Esophagus mucosa (tissue), 1 donor: Measurements from ENCODE around the gene PPIL6. TPM values are rescaled to one million over a fixed set of nuclear protein-coding genes. Genes with fewer than 3 reads are reported as not detected.

Experiments used
- ATAC-seq: fragments of 200-7000 bp; cut with Tn5 transposase; one replicate; pipeline ENCODE4 v1.9.1; 2020
- total RNA-seq: library from RNA; stranded (reverse); gene quantifications from one replicate; pipeline ENCODE4 v1.2.4, GENCODE V29; 2023
- donor health status: DM: yes; HTN: yes; CAD: no.

Gene PPIL6
- total RNA-seq, 1 donor from 2014 or later: 0.84 TPM

GRCh38 chr6:109449064-109449794 is 8.8 kb upstream of the PPIL6 start:
- peak; percentile 2 for ATAC-seq

- ATAC-seq: peak; percentile 1
Measured at GRCh38 chr6:109448615-109449014, 8.2 kb upstream of the PPIL6 start.

DNA sequence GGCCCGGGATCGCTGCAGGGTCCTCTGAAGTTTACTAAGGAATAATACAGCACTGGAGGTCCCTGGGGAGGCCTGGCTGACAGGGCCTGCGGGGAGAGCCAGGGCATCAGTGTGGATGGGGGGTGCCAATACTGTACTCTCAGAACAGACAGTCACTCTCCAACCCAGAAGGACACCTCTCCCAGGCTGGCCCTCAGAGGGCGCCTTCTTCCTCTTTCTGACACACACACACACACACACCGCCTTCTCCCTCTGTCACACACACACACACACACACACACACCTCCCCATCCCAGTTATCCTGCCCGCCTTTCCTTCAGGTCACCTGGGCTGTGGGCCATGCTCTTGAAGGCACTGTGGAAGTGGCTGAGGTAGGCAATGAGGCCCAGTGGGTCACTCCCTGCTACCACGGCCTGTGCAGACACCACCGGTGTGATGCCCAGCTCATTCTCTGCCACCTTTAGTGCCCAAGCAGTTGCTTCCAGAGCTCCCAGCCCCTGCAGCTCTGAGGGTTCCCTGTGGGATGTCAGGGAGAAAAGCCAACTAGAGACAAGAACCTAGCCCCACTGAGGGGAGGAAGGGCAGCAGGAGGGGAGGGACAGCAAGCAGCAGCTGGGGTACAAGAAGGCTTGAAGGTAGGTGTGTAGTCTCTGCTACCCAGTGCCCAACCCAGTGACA is 7.6 kb upstream of the PPIL6 start:
- peak; percentile 4 for ATAC-seq

DNA sequence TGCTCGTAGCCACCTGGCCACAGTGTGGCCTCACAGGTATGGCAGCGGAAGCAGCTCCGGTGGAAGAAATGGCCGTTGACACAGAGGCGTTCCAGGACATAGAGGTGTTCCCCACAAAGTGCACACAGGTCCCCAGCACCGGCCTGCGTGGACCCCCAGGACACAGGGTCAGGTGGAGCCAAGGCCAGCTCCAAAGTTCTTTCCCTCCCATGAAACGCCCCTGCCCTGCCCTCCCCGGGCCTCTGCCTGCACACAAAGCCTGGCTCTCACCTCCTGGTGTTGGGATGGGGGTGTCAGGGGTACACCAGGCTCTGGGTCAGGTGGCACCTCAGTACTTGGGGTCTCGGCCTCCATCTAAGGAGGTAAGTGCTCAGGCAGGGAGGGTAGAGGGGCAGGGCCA is 6.7 kb upstream of the PPIL6 start:
- ATAC-seq: no peak

DNA sequence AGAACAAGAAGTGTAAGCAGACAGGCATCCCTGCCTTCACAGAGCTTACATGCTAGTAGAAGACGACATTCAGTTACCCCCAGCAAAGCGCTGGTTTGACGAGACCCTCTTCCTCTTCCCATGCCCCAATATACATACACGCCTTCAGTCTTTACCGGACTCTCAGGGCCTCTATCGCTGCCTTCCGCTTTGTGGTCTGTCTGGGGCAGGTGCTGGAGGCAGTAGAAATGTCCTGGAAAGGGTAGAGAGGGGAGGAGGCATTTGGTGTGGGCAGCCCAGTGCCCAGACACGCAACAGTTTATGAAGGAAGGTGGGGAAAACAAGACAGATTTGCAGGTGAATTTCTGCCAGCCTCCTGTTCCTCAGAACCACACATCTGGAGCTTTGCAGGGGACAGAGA is 6.1 kb upstream of the PPIL6 start:
- ATAC-seq: no peak

GRCh38 chr6:109446072-109446471 is 5.6 kb upstream of the PPIL6 start:
- ATAC-seq: no peak

GRCh38 chr6:109445382-109445781 is 5.0 kb upstream of the PPIL6 start:
- no peak for ATAC-seq

- ATAC-seq: no peak
Measured at GRCh38 chr6:109443425-109443950, 3.1 kb upstream of the PPIL6 start.

- ATAC-seq: no peak
Measured at GRCh38 chr6:109442393-109442924, 2.0 kb upstream of the PPIL6 start.

DNA sequence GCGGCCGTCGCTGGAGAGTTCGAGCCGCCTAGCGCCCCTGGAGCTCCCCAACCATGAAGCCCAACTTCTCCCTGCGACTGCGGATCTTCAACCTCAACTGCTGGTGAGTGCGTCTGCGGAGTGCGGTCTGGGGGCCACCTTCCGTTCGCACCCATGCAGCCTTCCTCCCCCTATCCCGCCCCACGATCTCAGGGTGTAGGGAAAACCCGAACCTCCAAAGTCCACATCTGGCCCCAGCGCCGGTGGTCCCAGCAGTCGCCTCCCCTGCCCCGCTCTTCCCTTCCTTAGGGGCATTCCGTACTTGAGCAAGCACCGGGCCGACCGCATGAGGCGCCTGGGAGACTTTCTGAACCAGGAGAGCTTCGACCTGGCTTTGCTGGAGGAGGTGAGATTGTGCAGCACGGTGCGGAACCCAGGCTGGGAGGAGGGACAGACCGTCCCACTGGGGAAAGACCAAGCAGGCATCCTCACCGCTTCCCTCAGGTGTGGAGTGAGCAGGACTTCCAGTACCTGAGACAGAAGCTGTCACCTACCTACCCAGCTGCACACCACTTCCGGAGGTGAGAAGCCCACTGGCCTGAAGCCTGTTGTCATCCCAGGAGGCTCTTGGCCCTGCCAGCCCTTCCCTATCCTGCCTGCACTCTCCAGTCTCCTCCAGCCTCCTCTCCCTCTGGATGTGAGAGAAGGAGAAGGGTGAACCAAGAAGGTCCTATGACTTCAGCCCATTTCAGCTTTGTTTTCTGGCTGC is 815 bp upstream of the PPIL6 start:
- peak; percentile 51 for ATAC-seq

- no peak for ATAC-seq
Measured at GRCh38 chr6:109436041-109436440, 4.4 kb downstream of the PPIL6 start.

DNA sequence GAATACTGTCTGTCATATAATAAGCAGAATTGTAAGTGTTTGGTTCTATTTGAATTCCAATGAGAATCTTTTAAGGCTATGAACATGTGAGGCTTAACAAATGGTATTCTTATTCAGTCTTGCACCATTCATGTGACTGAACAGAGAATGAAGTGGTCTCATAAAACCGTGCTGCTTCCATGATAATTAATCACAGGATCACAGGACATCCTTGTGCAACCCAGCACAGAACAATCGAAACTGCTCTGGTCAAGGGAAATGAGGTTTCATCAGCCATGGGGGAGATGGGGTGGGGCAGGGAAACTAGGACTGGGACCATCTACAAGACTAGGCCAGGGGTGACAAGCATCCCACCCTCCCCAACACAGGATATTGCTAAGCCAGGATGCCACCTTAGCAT is 6.0 kb downstream of the PPIL6 start:
- no peak for ATAC-seq

GRCh38 chr6:109429496-109429895 is 10.9 kb downstream of the PPIL6 start:
- no peak for ATAC-seq

GRCh38 chr6:109428889-109429477 is 11.4 kb downstream of the PPIL6 start:
- ATAC-seq: no peak

DNA sequence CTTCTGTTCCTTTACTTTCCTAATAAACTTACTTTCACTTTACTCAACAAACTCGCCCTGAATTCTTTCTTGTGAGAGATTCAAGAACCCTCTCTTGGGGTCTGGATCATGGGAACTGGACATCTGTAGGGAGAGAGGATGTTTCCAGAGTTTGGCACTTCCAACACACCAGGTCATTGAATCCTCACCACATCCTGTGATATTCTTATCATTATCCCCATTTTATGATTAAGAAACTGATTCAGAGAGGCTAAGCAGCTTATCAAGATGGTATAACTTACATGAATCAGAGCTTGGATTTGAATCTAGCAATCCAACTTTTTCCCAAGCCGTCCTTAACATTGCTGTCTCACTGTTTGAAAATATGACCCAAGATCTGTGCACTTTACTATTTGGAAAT is 15.5 kb downstream of the PPIL6 start:
- no peak for ATAC-seq

DNA sequence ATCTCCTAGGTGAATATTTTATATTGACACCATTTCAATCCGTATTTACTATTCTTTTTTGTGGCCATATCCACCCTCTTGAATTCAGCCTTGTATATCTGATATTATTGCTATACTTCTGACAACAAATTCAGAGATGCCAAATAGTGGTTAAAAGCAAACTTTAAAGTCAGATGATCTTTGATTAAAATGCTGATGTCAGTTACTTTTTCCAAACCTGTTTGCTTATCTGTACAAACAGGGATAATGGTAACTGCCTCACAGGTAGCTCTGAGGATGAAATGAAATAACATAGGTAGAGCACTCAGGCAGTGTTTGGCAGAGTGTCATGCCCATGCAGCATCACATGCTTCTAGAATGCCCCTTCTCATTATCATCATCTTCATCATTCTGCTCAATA is 19.2 kb downstream of the PPIL6 start:
- no peak for ATAC-seq

DNA sequence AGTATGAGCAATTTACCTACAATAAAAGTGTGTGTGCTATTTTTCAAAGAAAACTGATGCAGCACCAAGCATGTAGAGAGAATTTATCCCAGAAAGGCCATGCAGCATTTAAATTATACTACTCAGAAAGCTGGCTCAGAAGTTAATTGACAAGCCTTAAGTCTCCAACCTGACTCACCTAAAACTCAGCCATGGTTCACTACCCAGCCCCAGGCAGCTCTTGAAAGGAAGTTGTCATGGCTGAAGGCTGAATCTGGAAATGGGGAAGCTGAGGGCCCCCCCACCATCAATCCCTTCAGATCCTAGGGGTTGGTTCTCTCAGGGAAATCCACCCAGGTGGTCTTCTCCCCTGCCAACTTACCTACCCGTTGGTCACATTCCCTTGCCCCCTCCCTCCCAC is 19.7 kb downstream of the PPIL6 start:
- peak; percentile 88 for ATAC-seq

DNA sequence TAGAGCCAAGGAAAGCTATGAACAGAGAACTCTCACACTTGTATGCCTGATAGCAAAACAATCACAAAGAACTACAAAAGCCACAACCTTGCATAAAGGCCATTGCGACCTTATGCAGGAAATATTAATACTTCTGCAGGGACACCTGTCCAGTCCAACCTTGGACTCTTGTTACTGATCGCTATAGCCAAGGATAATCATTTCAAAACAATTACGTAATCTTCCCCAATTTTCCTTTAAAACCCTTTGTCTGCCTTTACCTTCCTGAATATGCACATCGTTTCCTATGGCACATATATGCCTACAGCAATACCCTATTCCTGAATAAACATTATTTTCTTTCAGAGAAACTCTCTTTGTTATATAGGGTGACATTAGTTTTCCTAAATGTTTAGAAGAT is 22.8 kb downstream of the PPIL6 start:
- no peak for ATAC-seq

DNA sequence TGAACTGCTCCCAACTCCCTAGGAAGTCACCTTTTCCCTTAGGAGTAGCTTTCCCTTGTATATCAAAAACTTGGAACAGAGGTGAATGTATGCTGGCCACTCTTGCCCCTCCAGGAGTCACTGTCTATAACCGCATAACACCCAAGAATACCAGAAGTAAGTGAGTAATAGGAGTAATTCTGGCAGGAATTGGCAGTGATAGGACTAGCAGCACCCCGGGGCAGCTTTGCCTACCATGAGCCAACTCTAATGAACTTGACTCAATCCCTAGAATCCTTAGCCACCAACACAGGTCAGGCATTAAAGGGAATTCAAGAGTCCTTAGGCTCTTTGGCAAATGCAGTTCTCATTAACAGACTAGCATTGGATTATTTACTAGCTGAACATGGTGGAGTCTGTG is 29.4 kb downstream of the PPIL6 start:
- peak; percentile 48 for ATAC-seq

- peak; percentile 31 for ATAC-seq
Measured at GRCh38 chr6:109406196-109406595, 34.2 kb downstream of the PPIL6 start.

DNA sequence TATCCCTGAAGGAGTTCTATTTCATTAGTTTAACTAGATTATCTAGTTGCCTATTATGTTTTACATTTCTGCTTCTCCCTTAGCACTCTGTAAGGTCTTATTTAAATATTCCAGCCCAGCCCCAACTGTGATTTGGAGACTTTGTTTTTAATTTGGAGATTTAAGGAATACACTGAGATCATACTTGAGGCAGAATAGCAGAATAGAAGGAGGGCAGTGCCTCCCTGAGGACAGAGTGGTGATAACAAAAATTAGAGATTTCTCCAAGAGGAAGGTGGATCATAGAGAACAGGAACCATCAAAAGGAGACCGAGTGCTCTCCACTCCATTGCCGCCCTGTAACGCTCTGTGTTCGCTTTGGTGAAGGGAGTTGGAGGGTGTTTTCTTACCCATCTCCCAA is 43.4 kb downstream of the PPIL6 start:
- ATAC-seq: no peak

DNA sequence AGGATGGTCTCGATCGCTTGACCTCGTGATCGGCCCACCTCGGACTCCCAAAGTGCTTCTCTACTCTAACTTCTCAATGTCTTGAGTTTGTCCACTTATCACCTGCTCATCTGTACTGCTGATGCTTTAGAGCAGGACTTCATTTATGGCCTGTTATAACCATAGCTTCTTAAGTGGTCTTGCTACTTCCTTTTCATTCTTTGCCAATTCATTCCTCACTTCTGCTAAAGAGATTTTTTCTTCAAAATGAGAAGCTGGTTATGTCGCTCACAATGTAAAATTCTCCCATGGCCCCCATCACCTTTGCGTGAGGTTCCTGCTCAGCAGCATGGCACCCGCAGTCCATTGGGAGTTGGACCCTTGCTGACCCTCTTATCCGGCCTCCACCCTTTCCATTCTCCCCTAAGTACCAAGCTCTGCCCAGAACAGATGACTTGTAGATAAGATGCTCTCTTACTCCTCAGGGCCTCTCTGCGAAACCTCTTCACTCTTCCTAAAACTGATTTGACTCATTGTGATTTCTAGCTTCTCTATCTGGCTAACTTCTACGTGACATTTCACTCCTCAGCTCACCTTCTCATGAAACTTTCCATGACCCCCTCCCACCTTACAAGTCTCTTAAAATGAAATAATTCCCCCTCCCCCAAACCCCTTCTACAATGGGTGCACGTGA is 44.2 kb downstream of the PPIL6 start:
- no peak for ATAC-seq
